Stimulated activated CD4-positive, alpha-beta T cell treated with anti-CD3 and anti-CD28 coated beads, Interleukin-12 subunit alpha, Interleukin-12 subunit beta, amount 100 ng/mL, for 24 hours (primary cell): Measurements from ENCODE around the gene COX4I2.
A peak's percentile ranks its signal among the peaks of the same experiment; 100 is the strongest.
"Not testable (repeated sequence)": the region's sequence is repeated elsewhere in the genome, so short reads cannot be mapped to it uniquely, and the experiment has no call there.

Experiments
- DNase-seq, 2 experiments: peaks; one replicate each; pipeline ENCODE4 v3.0.0-alpha.2; 2020; ENCODE audit warnings: low read depth in 2 of 2

COX4I2 gene

GRCh38 chr20:31637660-31638059, at the start of gene COX4I2:
COX4I2 (plus strand) TSS chr20:31637912; CDS start chr20:31639018, 1,106 bp downstream.
- DNase-seq = no peak

GRCh38 chr20:31590717-31591225, 46.9 kb upstream of the COX4I2 start:
- no peak for DNase-seq

DNA sequence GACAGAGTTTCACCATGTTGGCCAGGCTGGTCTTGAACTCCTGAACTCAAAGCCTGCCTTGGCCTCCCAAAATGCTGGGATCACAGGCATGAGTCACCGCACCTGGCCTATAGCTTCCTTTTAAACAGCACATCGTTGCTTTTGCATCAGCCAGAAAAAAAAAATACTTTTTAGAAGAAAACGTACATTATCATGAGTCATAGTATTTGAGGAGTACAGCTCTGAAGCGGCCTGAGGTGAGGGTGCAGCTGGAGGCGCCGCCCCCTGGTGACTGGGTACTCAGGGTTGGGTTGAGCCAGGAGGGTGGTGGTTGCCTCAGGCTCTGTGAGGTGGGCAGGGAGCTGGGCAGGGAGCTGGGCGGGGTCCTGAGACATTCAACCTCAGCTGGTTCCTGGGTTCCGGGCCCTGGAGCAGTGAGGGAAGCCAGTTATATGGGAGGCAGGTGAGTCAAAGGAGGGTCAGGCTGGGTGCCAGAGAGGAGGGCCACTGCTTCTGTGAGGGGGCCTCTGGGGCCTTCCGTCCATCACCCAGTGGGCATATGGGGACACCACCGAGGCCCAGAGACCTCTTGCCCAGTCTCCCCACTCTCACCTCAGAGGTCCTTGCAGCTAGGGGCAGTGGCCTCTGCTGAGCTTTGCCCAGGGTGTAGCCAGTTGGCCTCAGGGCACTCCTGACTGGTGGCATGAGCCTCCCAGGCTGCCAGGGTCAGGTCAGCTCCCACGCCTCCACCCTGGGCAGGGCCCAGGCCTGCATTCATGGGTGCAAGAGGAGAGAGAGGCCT, 44.3 kb upstream of the COX4I2 start:
- DNase-seq = no peak

GRCh38 chr20:31594002-31594557, 43.6 kb upstream of the COX4I2 start:
- DNase-seq = no peak

GRCh38 chr20:31594558-31595379, 42.9 kb upstream of the COX4I2 start:
- no peak for DNase-seq

DNA sequence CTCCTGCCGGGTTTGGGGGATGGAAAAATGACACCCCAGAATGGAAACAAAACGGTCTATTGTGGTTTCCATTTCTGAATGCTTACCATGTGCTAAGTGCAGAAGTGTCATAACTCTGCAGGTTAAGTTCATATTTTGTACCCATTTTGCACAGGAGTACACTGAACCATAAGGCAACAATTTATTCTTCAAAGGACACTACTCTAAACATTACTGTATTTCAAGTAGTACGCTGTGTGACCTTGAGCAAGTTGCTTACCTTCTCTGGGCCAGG, 42.4 kb upstream of the COX4I2 start:
- no peak for DNase-seq

DNA sequence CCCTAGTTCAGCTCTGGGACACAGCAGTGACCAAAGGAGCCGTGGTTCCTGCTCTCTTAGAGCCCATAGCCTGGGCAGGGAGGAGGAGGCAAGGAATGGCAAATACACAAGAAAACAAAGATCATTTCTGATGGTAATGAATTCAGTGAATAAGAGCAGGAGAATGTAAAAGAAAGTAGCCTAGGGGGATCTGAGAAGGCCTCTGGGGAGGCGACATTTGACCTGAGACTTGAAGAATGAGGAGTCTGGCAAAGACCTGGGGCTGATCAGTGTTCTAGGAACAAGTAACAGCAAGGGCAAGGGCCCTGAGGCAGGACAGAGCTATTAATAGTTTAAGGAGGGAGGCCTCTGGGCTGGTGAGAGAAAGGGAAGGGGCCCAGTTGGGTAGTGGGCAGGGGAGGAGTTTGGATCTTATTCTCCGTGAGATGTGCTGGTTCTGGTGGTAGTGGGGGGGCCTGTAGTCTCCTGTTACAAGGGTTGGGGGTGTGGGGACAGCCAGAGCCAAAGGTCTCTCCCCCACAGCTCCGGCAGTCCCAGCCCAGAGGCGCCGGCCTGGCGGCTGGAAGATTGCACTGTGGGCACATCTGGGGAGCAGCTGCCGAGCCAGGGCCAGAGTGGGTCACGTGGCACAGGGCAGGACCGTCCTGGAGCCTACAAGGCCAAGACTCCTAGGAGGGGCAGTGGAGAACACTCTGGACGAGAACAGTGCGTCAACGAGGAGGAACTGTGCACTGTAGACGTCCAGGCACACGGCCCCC, 41.9 kb upstream of the COX4I2 start:
- no peak for DNase-seq

DNA sequence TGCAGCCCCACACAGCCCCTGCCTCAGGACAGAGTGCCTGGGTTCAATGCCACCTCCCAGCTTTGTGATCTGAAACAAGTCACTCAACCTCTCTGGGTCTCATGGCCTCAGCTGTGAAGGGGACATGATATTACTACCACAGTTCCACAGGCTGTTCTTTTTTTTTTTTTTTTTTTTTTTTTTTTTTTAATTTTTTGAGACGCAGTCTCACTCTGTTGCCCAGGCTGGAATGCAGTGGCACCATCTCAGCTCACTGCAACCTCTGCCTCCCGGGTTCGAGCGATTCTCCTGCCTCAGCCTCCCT, 41.3 kb upstream of the COX4I2 start:
- DNase-seq = not testable (repeated sequence)

- no peak for DNase-seq
These were observed 40.8 kb upstream of the COX4I2 start for GRCh38 chr20:31596831-31597480.

DNA sequence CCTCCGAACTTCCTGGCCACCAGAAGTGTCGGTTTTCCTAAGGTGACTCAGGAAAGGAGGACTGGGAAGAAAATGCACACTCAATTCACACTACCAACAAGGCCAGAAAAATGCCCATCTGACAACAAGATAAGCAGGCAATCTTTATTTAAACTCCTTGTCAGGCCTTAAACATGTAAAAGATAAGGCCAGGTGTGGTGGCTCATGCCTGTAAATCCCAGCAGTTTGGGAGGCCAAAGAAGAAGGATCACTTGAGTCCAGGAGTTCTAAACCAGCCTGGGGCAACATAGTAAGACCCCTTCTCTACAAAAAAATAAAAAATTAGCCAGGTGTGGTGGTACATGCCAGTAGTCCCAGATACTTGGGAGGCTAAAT, 40.2 kb upstream of the COX4I2 start:
- no peak for DNase-seq

GRCh38 chr20:31602431-31602778, 35.3 kb upstream of the COX4I2 start:
- no peak for DNase-seq

DNA sequence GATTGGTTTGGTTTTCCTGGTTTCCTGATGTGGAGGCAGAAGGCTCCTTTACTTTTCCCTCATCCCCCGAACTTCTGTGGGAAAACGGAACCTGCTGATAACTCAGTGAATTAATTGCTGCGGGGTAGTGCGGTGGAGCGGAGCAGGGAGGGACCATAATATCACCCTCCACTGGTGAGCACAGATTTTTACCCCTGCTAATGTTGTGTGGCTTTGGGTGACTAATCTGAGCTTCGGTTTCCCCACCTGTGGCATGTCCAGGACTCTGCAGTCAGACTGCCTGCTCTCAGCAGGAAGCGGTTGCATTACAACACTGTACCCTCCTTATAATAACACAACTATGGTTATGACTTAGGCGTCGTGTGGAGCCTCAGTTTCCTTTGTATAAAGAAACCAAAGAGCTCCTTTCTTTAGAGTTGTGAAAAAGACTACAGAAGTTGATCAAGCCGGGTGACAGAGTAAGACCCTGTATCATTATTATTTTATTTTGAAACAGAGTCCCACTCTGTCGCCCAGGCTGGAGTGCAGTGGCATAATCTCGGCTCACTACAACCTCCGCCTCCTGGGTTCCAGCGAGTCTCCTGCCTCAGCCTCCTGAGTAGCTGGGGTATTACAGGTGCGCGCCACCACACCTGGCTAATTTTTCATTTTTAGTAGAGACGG, 34.8 kb upstream of the COX4I2 start:
- peak; percentile 19 to 31 for DNase-seq

- DNase-seq = peak; percentile 24 to 59
These were observed 33.7 kb upstream of the COX4I2 start for GRCh38 chr20:31603822-31604566.

GRCh38 chr20:31604567-31605030, 33.1 kb upstream of the COX4I2 start:
- no peak for DNase-seq

DNA sequence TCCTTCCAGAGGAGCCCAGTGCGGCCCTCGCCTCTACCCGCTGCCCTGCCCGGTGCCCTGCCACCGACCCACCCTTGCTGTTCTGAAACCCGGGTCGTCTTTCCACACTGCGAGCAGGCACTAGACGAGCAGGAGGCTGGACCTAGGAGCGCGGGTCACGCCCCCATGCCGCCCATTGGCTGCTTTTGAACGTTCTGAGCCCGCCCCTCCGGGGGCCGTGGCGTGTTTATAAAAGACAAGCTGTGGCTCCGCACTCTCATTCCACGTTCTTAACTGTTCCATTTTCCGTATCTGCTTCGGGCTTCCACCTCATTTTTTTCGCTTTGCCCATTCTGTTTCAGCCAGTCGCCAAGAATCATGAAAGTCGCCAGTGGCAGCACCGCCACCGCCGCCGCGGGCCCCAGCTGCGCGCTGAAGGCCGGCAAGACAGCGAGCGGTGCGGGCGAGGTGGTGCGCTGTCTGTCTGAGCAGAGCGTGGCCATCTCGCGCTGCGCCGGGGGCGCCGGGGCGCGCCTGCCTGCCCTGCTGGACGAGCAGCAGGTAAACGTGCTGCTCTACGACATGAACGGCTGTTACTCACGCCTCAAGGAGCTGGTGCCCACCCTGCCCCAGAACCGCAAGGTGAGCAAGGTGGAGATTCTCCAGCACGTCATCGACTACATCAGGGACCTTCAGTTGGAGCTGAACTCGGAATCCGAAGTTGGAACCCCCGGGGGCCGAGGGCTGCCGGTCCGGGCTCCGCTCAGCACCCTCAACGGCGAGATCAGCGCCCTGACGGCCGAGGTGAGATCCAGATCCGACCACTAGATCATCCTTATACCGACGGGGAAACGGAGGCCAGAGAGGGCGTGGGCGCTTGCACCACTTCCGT, 32.4 kb upstream of the COX4I2 start, which contains the start of gene ID1:
Gene ID1, plus strand, starts transcription at position 259 of the 871 bp plus-strand sequence. Its CDS starts 99 bp downstream, at position 358.
- DNase-seq = peak; percentile 71 to 89

DNA sequence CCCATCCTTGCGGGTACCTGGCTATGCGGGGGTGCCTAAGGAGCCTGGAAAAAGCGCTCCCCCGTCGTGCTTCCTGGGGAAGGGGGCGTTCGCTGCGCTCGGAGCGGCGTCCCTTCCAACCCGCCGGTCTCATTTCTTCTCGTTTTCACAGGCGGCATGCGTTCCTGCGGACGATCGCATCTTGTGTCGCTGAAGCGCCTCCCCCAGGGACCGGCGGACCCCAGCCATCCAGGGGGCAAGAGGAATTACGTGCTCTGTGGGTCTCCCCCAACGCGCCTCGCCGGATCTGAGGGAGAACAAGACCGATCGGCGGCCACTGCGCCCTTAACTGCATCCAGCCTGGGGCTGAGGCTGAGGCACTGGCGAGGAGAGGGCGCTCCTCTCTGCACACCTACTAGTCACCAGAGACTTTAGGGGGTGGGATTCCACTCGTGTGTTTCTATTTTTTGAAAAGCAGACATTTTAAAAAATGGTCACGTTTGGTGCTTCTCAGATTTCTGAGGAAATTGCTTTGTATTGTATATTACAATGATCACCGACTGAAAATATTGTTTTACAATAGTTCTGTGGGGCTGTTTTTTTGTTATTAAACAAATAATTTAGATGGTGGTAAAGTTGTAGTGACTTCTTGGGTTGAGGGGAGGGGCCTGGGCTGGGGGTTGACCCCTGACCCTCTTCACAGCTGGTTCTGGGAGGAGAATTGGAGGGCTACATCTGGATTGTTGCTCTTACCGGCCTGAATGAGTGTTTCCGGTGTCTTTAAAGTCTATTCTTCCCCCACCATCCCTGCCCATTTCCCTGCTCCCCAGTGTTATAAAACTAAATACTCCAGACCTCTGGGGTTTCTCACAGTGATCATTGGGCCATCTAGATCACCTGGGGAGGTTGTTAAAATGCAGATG, 31.6 kb upstream of the COX4I2 start:
- no peak for DNase-seq

DNA sequence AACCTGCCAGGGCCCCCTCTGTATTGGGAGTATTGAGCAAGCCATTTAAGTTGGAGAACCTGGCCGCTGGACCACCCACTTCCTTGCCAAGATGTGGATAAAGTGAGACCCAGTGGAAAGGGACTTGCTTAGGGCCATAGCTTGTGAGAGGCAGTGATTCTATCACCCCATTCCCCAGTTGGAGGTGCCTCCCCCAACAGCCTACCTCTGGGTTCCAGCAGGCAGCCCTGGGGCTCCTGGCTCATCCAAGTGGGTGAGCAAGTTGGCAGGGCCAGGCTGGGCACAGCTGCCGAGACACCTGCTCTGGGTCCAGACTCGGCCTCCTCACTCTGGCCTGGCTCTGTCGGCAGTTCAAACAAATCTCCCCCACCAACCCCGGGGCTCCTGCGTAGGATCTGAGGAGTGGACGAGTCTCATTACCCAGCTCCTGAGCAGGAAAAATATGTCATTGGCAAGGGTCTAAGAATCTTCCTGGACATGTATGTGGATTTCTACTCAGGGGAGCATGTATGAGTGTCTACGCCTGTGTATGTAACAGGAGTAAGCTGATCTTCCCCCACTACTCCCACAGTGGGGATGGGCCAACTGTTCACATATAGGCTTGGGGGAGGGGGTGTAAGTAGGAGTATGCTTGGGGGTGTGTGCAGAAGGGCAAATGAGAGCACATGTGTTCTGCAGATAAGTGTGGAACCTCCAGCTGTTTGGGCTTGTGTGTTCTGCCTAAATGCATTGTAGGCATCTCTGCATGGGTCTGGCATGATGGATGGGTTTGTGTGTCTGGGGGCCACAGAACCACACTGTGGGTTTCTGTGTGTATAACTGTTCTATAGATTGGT, 30.7 kb upstream of the COX4I2 start:
- no peak for DNase-seq
